ENCODE measurements around the gene TP53BP1.
A peak's percentile ranks its signal among the peaks of the same experiment; 100 is the strongest.

TP53BP1 gene

GRCh38 chr15:43483297-43484128 lies 9.4 kb downstream of the TP53BP1 start:
- peak; percentile 29 for DNase-seq

GRCh38 chr15:43473885-43474284 lies 19.1 kb downstream of the TP53BP1 start:
- DNase-seq: no peak

GRCh38 chr15:43471975-43472374 lies 21.0 kb downstream of the TP53BP1 start:
- DNase-seq: no peak

GRCh38 chr15:43469867-43470266 lies 23.1 kb downstream of the TP53BP1 start:
- DNase-seq: peak; percentile 20

- DNase-seq: peak; percentile 86
Measured at GRCh38 chr15:43465100-43465499, 27.9 kb downstream of the TP53BP1 start.

- DNase-seq: no peak
Measured at GRCh38 chr15:43463998-43464397, 29.0 kb downstream of the TP53BP1 start.

- DNase-seq: peak; percentile 18
Measured at GRCh38 chr15:43463507-43463906, 29.4 kb downstream of the TP53BP1 start.

GRCh38 chr15:43449981-43450380 lies 43.0 kb downstream of the TP53BP1 start:
- no peak for DNase-seq

GRCh38 chr15:43446344-43446743 lies 46.6 kb downstream of the TP53BP1 start:
- no peak for DNase-seq

GRCh38 chr15:43441316-43441715 lies 51.6 kb downstream of the TP53BP1 start:
- peak; percentile 42 for DNase-seq

GRCh38 chr15:43440721-43441281 lies 52.2 kb downstream of the TP53BP1 start:
- peak; percentile 95 for DNase-seq

- DNase-seq: no peak
Measured at GRCh38 chr15:43439268-43439667, 53.7 kb downstream of the TP53BP1 start.

- DNase-seq: no peak
Measured at GRCh38 chr15:43436395-43436794, 56.6 kb downstream of the TP53BP1 start.

- no peak for DNase-seq
Measured at GRCh38 chr15:43434446-43434845, 58.5 kb downstream of the TP53BP1 start.

GRCh38 chr15:43433661-43434303 lies 59.2 kb downstream of the TP53BP1 start:
- no peak for DNase-seq

- DNase-seq: peak; percentile 40
Measured at GRCh38 chr15:43433165-43433564, 59.8 kb downstream of the TP53BP1 start.

GRCh38 chr15:43429687-43430086 lies 63.3 kb downstream of the TP53BP1 start:
- no peak for DNase-seq

- no peak for DNase-seq
Measured at GRCh38 chr15:43423793-43424192, 69.2 kb downstream of the TP53BP1 start.

- no peak for DNase-seq
Measured at GRCh38 chr15:43420876-43421275, 72.1 kb downstream of the TP53BP1 start.

- DNase-seq: no peak
Measured at GRCh38 chr15:43420435-43420834, 72.5 kb downstream of the TP53BP1 start.

- DNase-seq: no peak
Measured at GRCh38 chr15:43414196-43414595, 78.8 kb downstream of the TP53BP1 start.

GRCh38 chr15:43412096-43412495 lies 80.9 kb downstream of the TP53BP1 start:
- no peak for DNase-seq

GRCh38 chr15:43410572-43411214 lies 82.3 kb downstream of the TP53BP1 start:
- no peak for DNase-seq

- DNase-seq: no peak
Measured at GRCh38 chr15:43408789-43409188, 84.2 kb downstream of the TP53BP1 start.
